Measurements from ENCODE around the gene FOXI2. TPM values are rescaled to one million over a fixed set of nuclear protein-coding genes. Genes with fewer than 3 reads are reported as not detected.

The FOXI2 gene
- polyA plus RNA-seq, 4 donors, result 1.0 to 4.3 (median 2.0) TPM

DNA sequence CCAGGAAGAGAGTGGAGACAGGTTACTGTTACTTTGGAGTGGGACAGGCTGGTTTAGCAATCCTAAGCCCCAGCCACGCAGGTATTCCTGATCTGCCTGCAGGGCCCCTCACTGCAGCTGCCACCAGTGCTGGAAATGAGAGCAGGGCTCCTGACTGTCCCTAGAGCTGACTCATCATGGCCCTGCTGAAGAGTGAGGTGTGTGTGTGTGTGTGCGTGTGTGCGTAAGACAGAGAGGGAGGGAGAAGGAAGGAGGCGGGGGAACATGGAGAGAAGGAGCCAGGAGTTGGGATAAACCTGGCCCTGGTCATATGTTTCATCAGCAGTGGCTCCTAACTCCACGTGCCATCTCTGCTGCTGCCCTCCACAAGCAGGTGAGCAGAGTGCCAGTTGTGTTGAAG, 3.6 kb downstream of the FOXI2 start:
- no peak for DNase-seq (ENCODE audit: low read depth in 4 of 4, low spot score in 2 of 4)

DNA sequence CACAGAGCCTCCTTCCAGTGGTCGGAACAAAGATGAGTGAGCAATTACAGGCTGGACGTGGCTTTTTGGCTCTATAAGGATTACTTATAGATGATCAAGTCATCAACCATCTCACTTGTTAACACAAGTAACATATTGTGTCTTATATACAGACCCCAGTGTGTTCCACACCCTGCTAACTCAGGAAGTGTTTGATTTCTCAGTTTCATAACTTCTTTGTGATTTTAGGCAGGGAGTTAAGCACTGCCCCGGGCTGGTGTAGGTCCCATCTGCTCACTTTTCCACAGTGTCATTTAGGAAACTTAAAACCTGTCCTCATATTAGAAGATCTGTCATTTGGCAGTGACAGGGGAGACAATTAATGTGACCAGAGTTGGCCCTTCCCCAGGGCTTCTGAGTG, 6.2 kb downstream of the FOXI2 start:
- no peak for DNase-seq (ENCODE audit: low read depth in 4 of 4, low spot score in 2 of 4)

- no peak for DNase-seq (ENCODE audit: low read depth in 4 of 4, low spot score in 2 of 4)
Measured at GRCh38 chr10:127744956-127745355, 8.0 kb downstream of the FOXI2 start.

DNA sequence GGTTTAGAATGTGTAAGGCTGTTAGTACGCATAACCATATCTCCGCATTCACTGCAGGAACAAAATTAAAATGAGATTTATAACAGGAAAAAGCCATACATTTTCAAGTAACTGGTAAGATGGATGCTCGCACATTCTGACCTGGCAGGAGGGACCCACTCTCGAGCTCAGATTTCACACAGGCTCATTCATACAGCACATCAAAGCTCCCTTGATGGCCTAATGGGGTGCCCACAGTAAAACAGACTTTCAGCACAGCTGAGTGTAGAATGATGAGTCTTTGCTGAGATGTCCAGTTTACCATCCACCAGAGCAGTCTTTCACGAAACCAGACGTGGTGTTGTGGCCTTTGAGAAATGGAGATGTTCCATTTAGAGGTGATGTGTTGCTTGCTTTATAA, 8.9 kb downstream of the FOXI2 start:
- no peak for DNase-seq (ENCODE audit: low read depth in 4 of 4, low spot score in 2 of 4)

DNA sequence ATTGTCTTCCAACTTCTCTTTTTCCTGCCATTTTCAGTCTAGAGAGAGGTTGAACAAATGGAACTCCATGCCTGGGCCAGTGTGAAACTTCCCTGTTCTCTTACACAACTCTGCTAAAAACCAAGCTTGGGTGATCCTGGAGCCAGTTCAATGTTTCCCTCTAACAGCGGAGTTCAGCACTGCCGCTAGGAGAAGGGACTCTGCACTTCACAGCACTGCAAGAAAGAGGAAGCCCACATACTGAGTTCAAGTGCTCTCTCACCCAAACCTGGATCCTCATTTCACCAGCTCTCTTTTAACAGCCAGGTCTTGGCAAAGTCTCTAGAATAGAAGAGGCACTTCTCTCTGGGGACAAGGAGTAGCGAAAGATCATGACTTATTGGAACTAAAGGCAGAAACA, 18.8 kb downstream of the FOXI2 start:
- DNase-seq (ENCODE audit: low read depth in 4 of 4, low spot score in 2 of 4), result no peak

- no peak for DNase-seq (ENCODE audit: low read depth in 4 of 4, low spot score in 2 of 4)
Measured at GRCh38 chr10:127756264-127756663, 19.3 kb downstream of the FOXI2 start.

- DNase-seq (ENCODE audit: low read depth in 4 of 4, low spot score in 2 of 4), result no peak
Measured at GRCh38 chr10:127757033-127757432, 20.0 kb downstream of the FOXI2 start.

DNA sequence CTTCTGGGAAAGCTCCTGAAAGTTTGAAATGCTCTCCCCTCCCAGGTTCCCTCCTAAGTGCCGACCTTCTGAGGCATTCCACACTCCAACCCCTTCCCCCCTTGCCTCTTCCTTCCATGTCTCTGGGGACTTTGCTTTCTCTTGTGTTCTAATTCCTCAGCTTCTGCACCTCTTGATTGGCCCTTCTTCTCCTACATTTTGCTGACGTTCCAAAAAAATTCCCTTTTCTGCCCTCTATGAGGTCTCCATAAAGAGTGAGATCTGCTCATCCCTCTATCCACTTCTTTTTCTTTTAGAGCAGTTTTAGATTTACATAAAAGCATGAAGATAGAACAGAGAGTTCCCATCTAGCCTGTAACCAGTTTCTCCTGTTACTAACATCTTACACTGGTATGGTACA, 22.3 kb downstream of the FOXI2 start:
- DNase-seq (ENCODE audit: low read depth in 4 of 4, low spot score in 2 of 4), result no peak

- no peak for DNase-seq (ENCODE audit: low read depth in 4 of 4, low spot score in 2 of 4)
Measured at GRCh38 chr10:127762925-127763324, 25.9 kb downstream of the FOXI2 start.

- DNase-seq (ENCODE audit: low read depth in 4 of 4, low spot score in 2 of 4), result no peak
Measured at GRCh38 chr10:127774766-127775559, 38.0 kb downstream of the FOXI2 start.

GRCh38 chr10:127776816-127777215, 39.8 kb downstream of the FOXI2 start:
- no peak for DNase-seq (ENCODE audit: low read depth in 4 of 4, low spot score in 2 of 4)

GRCh38 chr10:127781412-127781811, 44.4 kb downstream of the FOXI2 start:
- no peak for DNase-seq (ENCODE audit: low read depth in 4 of 4, low spot score in 2 of 4)

GRCh38 chr10:127787873-127788272, 50.9 kb downstream of the FOXI2 start:
- no peak for DNase-seq (ENCODE audit: low read depth in 4 of 4, low spot score in 2 of 4)

GRCh38 chr10:127790066-127790624, 53.2 kb downstream of the FOXI2 start:
- DNase-seq (ENCODE audit: low read depth in 4 of 4, low spot score in 2 of 4), result no peak

Other genes starting within 250 kb of the FOXI2 start
- gene NPS, start 187.9 kb upstream of the FOXI2 start, polyA plus RNA-seq (ENCODE audit: insufficient read length in 4 of 4), result not detected
- 10 to 100 TPM; 14.1 to 21.5 (median 18.3) TPM for gene CLRN3, start 155.8 kb downstream of the FOXI2 start, polyA plus RNA-seq (ENCODE audit: insufficient read length in 4 of 4)
- 1 to 10 TPM; 4.5 to 7.5 (median 6.6) TPM for gene PTPRE, start 169.9 kb downstream of the FOXI2 start, polyA plus RNA-seq (ENCODE audit: insufficient read length in 4 of 4)